Kidney epithelial cell (primary cell): ENCODE results near the gene RGS7. TPM values are rescaled to one million over a fixed set of nuclear protein-coding genes. Genes with fewer than 3 reads are reported as not detected.

Experiments
- DNase-seq: peaks from one replicate; pipeline ENCODE4 v3.0.0-alpha.2; 2010; ENCODE audit warnings: low read depth
- H3K27me3 ChIP-seq: 2 replicates; pipeline ENCODE4 v1.6.0; 2011; ENCODE audit warnings: low read length; ENCODE audit not compliant: control insufficient read depth, insufficient read depth
- H3K36me3 ChIP-seq: 2 replicates; pipeline ENCODE4 v1.5.1; 2011; ENCODE audit warnings: low read length; ENCODE audit not compliant: control insufficient read depth, insufficient read depth
- H3K4me3 ChIP-seq: 2 replicates; pipeline ENCODE4 v1.5.1; 2011; ENCODE audit warnings: low read depth, mild to moderate bottlenecking, control low read depth, low read length
- CTCF ChIP-seq: IDR thresholded peaks from 2 replicates; pipeline ENCODE4 v1.5.1; 2011; ENCODE audit warnings: mild to moderate bottlenecking, moderate library complexity, low read length, control low read depth, inconsistent platforms; ENCODE audit not compliant: insufficient read depth, poor library complexity, severe bottlenecking
- total RNA-seq: library from RNA; depleted of rRNA; stranded (reverse); fragments of >200 nt; gene quantifications from 2 replicates; pipeline ENCODE4 v1.2.3, GENCODE V29; 2015

RGS7 gene
- total RNA-seq, 1 donor from 2014 or later, result 1.5 TPM

DNA sequence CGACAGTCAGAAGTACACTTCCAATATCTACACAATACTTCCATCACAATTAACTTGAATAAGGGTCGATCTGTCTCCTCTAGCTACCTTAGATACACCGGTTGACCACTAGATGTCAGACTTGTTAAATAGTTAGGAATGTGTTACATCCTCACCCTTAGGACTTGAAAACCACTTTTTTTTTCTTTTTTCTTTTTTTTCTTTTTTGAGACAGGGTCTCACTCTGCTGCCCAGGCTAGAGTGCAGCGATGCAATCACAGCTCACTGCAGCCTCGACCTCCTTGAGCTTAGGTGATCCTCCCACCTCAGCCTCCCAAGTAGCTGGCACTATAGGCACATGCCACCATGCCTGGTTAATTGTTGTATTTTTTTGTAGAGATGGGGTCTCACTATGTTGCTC, 624.6 kb downstream of the RGS7 start:
- H3K27me3 ChIP-seq, result no peaks in the 10 kb centered on the region
- peak; percentile 61 for TF ChIP-seq CTCF
- H3K36me3 ChIP-seq, result no peaks in the 10 kb centered on the region
- DNase-seq, result peak; percentile 28
- no peak overlapping the region for H3K4me3 ChIP-seq

Other genes starting within 250 kb of the RGS7 start
- 53.6 and 65.9 TPM in 2 replicates for gene FH, start 162.6 kb upstream of the RGS7 start, total RNA-seq
- 0.17 and 0.27 TPM in 2 replicates for gene KMO, start 175.2 kb upstream of the RGS7 start, total RNA-seq